Fibroblast of skin of right biceps (primary cell): ENCODE data around the gene HSD17B11.
A peak's percentile ranks its signal among the peaks of the same experiment; 100 is the strongest.
"Not testable (repeated sequence)": the region's sequence is repeated elsewhere in the genome, so short reads cannot be mapped to it uniquely, and the experiment has no call there.

Source experiments
- DNase-seq: peaks from one replicate; pipeline ENCODE4 v3.0.0-alpha.2; 2013

HSD17B11 gene, protein sequence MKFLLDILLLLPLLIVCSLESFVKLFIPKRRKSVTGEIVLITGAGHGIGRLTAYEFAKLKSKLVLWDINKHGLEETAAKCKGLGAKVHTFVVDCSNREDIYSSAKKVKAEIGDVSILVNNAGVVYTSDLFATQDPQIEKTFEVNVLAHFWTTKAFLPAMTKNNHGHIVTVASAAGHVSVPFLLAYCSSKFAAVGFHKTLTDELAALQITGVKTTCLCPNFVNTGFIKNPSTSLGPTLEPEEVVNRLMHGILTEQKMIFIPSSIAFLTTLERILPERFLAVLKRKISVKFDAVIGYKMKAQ

DNA sequence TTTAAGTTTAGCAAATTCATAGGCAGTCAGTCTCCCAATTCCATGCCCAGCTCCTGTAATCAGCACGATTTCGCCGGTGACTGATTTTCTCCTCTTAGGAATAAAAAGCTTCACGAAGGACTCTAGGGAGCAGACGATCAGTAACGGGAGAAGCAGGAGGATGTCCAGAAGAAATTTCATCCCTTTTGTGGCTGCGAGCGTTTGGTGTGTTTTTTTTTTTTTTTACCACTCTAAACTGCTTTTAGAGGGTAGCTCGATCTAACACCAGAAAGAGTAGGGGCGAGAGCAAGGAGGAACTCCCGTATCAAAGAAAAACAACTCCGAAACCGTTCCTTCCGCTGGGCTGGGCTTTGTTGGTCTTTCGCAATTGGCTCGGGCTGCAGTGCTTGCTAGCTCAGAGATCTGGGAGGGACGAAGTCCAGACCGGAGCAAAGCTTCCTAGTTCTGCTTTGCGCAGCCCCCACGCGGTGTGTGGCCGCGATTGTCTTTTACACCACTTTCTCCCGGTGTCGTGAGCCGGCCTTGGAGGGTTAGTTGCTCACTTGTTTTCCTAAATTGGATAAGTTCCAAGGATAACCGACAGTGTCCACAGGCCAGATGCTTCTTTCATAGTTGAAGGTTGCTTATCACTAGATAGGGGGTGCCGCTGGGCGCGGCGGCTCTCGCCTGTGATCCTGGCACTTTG lies at the start of gene HSD17B11:
HSD17B11 (minus strand) TSS at position 298 of the 685 bp plus-strand sequence; CDS start at position 180, 118 bp downstream.
- peak; percentile 93 for DNase-seq

DNA sequence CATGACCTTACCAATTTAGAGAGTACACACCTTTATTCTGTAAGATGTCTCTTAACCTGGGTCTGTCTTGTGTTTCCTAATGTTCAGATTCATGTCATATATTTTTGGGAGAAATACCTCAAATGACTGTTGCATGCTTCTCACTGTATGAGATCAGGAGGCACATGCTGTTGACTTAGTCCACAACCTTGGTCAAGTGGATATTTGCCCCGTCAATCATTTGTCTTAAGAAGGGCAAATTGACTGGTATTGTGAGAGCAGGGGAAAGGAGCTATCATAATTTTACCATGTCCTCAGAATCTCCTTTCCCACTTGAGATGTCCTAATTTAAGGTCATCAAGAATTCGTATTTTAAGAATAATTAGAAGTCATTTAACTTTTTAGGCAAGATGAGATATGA lies 42.4 kb upstream of the HSD17B11 start:
- DNase-seq: no peak

DNA sequence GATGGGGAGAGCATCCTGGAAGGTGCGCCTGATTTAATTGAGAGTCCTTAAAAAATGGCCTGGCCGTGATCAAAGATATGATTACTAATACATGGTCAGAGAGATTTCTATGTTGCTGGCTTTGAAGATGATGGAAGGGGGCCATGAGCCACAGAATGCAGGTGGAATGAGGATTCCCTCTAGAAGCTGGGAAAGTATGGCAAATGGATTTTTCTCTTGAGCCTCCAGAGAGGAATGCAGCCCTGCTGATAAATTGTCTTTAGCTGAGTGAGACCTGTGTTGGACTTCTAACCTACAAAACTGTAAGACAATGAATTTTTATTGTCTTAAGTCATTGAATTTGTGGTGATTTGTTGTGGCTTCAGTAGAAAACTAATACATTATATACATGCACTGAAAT lies 39.0 kb upstream of the HSD17B11 start:
- no peak for DNase-seq

DNA sequence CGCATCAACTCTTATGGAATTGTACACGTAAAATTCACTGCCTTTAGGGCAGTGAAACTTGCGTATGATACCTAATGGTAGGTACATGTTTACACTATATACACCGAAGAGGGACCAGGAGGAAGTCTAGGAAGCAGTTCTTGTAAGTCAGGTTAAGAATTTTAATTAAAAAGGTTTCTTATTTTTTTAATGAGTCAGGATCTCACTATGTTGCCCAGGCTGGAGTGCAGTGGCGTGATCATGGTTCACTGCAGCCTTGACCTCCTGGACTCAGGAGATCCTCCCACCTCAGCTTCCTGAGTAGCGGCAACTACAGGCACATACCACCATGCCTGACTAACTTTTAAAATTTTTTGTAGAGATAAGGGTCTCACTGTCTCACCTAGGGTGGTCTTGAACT lies 38.0 kb upstream of the HSD17B11 start:
- DNase-seq: no peak

DNA sequence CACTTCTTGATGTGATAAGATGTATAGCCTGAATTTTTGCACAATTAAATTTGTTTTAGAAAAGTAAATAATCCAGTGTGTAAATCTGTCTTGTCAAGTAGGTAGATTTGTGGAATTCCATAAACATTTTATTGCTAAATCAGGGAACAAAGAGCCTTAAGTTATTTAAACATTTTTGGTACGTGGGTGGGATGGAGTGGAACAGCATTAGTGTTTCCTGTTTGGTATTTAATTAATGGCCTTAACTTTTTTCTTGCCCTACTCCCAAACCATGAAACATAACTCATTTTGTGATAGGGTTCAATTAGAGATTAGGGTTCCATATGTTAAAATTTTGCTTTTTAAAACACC lies 36.5 kb upstream of the HSD17B11 start:
- DNase-seq: no peak

DNA sequence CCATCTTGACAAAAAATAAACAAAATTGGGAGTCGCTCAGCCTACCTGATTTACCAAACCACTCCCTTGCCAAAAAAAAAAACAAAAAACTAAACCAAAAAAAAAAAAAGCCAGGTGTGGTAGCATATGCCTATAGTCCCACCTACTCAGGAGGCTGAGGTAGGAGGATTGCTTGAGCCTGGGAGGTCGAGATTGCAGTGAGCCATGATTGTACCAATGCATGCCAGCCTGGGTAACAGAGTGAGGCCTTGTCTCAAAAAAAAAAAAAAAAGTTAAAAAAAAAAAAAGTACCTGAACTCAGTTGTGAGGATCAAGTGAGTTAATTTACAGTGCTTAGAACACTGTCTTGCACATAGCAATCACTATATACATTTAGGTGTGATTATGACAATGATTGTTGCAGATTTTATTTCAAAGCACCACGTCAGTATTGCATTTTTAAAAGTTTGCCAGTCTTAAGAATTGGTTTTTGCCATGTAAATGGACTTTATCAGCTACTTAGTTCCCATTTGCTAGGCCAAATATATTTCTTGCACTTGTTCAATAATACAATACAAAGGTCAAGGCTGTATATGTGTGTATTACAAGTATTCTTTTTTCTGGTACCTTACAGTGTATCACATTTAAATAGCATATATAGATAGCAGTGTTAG lies 36.0 kb upstream of the HSD17B11 start:
- DNase-seq: no peak

DNA sequence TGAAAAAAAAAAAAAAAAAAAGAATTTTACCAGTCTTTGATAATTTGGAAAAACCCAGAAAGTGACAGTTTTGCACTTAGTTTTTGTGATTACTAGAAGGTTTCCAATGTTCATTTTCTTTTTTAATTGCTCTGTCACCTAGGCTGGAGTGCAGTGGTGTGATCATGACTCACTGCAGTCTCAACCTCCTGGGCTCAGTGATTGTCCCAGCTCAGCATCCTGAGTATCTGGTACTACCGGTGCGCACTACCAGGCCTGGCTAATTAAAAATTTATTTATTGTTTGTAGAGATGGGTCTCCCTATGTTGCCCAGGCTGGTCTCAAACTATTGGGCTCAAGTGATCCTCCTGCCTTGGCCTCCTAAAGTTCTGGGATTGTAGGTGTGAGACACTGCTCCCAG lies 34.7 kb upstream of the HSD17B11 start:
- DNase-seq: no peak

DNA sequence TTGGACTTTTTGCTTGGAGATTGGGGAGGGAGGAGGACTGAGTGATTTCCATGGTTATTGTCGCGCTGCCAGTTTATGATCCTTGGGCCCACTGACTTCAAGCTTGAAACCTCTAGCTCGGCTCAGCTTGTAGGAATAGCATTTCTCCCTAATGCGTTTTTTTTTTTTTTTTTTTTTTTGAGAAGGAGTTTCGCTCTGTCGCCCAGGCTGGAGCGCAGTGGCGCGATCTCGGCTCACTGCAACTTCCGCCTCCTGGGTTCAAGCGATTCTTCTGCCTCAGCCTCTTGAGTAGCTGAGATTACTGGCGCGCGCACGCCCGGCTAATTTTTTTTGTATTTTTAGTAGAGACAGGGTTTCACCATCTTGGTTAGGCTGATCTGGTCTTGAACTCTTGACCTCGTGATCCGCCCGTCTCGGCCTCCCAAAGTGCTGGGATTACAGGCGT lies 33.1 kb upstream of the HSD17B11 start:
- DNase-seq: peak; percentile 10

DNA sequence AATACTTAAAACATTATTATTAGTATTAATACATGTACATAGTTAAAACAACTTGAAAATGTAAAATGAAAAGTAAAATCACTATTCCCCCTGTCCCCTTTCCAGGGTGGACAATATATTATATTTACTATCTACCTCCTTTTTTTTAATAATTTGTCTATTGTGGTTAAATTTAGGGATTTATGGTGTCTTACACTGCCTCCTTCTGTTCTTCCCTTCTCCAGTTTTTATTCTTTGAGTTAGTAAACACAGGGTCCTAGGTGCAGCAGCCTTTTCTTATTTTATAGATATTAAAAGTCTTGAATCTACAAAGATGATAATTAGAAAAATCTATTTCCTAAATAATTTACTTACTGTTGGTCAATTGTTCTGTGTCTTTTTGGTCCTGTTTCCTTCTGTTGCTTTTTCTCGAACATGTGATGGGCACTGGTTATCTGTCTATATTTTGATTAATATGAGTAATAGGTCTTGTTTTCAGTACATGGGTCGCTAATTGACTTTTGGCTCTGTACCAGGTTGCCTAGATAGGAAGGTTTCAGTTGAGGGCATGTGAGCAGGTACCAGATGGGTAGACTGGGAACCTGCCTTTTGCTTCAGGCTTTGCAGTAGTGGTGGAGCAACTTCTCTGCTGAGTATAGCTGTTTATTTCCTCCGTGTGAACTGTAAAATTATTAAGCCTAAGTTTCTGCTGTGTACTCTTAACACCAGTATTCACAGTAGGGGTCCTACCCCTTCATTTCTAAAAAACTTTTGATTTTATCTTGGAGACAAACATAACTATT lies 32.5 kb upstream of the HSD17B11 start:
- DNase-seq: peak; percentile 10

DNA sequence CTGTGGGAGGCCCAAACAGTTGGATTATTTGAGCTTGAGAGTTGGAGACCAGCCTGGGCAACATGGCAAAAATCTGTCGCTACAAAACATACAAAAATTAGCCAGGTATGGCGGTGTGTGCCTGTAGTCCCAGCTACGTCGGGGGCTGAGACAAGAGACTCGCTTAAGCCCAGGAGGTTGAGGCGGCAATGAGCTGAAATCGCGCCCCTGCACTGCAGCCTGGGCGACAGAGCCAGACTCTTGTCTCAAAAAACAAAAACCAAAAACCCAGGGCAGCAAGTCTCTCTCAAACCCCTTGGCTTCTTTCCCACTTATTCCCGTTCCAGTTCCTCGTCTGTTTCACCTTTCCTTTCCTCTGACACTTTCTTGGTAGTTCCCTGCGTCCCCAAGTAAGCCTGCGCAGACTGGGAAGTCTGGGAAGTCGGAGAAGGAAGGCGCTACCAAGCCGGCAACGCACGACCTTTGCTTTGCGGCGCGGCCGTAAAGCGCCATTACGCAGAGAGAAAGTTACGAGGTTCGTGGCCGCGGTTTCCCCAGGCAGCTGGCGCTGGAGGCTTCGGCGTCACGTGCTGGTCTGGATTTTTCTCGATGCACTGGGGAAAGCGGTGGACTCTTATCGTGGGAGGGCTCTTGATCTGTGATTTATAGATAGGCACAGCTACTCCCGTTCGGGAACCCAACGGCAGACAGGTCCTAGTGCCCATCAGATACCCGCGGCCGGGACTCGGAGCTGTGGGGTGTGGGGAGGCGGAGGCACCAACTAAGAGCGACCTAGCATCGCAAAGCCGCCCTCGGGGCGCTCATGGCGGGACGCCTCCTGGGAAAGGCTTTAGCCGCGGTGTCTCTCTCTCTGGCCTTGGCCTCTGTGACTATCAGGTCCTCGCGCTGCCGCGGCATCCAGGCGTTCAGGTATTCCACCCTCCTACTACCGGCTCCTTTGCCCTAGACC lies 31.4 kb upstream of the HSD17B11 start, which contains the start of gene NUDT9:
NUDT9 (plus strand) TSS at position 470 of the 949 bp plus-strand sequence; CDS start at position 803, 333 bp downstream.
- peak; percentile 97 for DNase-seq

DNA sequence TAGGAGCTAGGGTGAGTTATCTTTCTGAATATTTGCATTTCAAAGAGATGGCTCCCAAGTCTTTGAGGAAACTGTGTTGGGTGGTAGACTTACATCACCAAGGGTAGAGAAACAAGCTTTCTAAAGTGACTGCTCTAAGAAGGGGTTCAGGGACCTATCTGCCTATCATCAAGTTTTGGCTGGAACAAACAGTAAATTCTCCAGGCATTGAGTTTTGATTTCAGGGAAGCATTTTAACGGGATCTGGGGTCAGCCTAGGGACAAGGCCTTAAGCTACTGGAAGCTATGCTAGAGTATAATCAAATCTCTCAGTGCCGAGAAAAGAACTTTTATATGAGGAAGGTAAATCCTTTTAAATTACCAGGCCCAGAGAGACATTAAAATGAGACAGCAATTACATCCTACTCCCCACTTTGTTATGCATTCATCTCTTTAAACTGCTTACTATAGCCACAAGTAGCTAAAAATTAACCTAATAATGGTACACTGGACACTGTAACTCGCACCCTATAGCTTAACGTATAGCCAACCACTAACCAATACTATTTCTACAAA lies 29.4 kb upstream of the HSD17B11 start:
- no peak for DNase-seq

DNA sequence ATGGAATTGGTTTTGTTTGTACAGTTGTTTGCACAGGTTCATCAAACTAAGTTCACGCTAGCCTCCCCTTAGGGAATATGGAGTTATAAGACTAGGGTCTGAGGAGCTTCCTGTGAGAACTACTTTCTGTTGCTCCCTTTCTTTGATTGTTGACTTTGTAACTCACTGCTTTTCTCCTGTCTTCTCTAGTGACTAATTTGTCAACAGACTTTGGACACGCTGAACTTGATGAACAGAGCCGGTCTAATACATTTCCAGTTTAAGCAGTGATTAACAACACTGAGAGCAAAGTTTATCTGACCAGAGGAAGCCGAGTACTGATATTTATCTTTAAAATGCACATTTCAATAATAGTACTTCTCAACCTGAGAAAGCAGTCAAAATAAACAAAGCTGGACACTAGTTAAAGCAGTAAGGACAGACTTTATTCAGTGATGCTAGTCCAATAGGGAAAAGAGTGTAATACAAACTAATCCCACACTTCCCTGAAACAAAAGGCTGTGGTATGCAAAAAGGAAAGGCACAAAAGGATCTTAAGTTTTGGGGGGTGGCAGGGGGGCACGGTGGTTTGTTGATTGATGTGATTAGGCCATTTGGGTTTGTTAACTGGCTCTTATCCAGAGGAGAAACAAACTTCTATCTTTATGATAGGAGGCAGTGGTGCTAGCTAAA lies 28.7 kb upstream of the HSD17B11 start:
- DNase-seq: no peak

DNA sequence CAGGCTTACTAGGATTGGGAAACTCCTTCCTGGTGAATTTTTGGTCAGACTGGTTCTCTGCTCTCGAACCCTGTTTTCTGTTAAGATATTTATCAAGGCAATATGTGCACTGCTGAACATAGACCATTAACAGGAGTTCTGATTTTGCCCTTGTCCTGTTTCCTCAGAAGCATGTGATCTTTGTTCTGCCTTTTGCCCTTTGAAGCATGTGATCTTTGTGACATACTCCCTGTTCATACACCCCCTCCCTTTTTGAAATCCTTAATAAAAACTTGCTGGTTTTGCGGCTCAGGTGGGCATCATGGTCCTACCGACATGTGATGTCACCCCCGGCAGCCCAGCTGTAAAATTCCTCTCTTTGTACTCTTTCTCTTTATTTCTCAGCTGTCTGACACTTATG lies 27.4 kb upstream of the HSD17B11 start:
- not testable (repeated sequence) for DNase-seq

DNA sequence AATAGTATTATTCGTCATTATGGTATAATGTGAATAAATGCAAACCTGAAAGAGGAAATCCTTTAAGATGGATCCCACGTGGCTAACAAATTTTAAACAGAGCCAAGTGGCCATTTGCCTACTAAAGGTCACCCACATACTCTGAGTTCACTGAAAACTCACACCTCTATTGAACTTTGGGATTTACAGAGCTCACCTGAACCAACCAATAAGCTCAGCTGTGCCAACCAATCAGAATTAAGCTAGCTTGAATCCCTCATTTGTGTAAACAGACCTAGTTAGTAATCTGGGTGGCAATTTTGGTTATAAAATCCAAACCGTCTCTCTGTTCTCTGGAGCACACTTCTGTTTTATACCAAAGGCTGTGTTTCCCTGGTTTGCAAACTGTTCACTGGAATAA lies 26.0 kb upstream of the HSD17B11 start:
- no peak for DNase-seq

DNA sequence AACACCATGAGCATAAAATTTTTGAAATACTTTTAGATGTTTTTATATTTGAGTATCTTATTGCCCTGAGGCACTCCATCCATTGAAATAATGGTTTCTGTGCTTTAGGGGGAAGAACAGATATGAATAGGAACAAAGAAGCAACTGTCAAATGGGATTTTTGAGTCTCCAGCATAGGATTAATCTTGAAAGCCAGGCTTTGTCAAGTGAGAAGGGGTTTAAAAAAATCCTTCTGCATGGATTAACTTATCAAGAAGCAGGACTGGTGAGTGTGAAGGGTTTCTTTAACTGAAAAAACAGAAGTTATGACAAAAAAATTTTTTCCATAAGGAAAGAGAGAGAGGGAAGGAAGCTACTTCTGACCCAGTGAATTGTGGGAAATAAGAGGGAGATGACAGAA lies 23.8 kb upstream of the HSD17B11 start:
- no peak for DNase-seq

DNA sequence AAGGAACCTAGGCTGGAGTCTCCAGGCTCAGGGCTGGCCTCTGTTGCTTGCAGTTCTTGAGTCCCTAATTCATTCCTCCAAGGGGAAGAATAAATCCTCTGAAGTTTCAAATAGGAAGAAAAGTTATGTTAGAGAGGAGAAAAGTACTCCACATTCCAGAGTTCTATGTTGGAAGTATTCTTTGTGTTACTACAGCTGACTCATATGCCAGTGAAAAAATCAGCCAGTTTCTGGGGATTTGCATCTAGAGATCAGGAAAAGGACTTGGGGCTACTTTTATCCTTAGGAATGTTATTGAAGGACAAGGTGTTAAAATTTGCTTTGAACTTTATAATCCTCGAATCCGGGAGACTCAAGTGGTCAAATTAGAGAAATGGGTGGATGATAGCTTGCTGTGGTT lies 19.7 kb upstream of the HSD17B11 start:
- no peak for DNase-seq

DNA sequence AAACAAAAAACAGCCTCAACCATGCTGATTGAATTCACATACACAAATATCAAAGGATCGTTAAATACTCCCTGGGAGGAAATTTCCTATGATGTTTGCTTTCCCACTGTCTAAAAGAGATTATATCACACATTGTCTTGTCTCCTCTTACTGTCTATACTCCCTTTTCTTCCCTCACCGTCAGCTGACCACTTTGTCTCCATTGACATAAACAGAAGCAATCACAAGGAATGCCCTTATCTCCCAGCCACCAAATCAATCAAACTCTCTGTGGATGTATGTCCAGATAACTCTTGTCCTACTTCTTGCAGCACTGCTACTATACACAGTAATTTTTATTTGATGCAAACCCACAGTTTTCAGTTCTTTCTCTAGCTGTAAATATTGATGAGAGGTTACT lies 19.2 kb upstream of the HSD17B11 start:
- DNase-seq: no peak

DNA sequence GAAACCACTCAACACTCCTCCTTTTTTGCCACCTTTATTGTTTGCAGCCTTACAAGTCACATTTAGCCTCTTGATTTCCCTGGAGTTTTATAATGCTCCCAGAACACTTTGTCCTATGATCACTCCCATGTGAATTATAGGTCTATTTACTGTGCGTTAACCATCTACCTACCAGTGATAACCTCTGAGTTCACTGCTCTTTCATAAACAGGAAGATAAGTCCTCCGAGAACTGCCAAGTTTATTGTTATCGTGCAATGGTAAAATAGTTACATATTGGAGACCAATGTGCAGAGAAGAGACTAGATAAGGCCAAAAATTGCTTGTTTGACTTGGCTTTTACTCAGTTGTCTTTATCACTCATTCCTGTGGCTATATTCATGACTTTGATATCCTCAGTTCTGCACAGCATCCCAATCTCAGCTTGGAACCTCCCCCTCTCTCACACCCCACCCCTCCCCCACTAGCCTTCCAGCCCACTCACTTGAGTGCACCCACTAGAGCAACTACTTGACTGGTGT lies 18.5 kb upstream of the HSD17B11 start:
- DNase-seq: no peak

DNA sequence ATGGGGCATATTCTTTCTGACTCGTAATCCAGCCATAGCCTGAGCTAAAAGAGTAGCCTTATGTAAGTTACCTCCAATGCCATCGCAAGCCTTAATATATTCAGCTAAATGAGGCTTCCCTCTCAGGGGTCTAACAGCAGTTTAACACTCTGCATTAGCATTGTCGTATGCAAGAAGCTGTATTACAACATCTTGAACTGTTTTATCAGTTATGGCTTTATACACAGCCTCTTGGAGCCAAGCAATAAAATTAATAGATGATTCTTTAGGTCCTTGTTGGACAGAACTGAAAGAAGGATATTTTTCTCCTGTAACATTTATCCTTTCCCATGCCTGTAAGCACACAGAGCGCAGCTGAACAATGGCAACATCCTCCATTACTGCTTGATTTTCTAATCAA lies 15.9 kb upstream of the HSD17B11 start:
- not testable (repeated sequence) for DNase-seq

DNA sequence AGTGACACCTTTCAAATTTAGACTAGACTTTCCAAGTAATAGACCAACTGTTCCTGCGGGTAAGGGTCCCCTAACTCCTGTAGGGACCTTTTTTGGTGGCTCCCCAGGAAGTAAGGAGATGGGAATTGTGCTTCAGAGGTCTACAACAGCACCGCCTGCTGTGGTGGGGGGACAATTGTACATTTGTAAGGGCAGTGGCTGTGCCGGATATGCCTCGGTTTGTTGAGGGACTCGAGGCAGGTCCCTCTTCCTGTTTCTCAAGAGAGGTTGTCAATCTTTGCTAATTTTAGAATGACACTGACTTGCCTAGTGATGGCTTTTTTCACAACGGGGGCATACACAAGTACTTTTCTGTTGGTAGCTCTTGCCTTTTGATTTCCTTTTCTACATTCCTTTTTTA lies 15.5 kb upstream of the HSD17B11 start:
- DNase-seq: no peak
